Skin of body (tissue), 1 donor: ENCODE measurements around the gene GPSM1. TPM values are rescaled to one million over a fixed set of nuclear protein-coding genes. Genes with fewer than 3 reads are reported as not detected.

ENCODE experiments used
- total RNA-seq: library from RNA; depleted of rRNA; stranded (reverse); fragments of >200 nt; gene quantifications from one replicate; pipeline ENCODE4 v1.2.3, GENCODE V29; 2014

The GPSM1 gene
- total RNA-seq, 1 donor from 2014 or later: 18.6 TPM

Other genes starting within 250 kb of the GPSM1 start
- gene NACC2, start 232.2 kb upstream of the GPSM1 start, total RNA-seq: 2.9 TPM
- 13.9 TPM for gene TMEM250, start 208.7 kb upstream of the GPSM1 start, total RNA-seq
- 0.10 TPM for gene LHX3, start 122.4 kb upstream of the GPSM1 start, total RNA-seq
- gene QSOX2, start 81.7 kb upstream of the GPSM1 start, total RNA-seq: 7.8 TPM
- gene CCDC187, start 23.4 kb upstream of the GPSM1 start, total RNA-seq: 0.10 TPM
- gene DNLZ, start 36.2 kb downstream of the GPSM1 start, total RNA-seq: 5.1 TPM
- gene CARD9, start 46.1 kb downstream of the GPSM1 start, total RNA-seq: 3.0 TPM
- gene SNAPC4, start 72.6 kb downstream of the GPSM1 start, total RNA-seq: 5.7 TPM
- 21.4 TPM for gene ENTR1, start 83.1 kb downstream of the GPSM1 start, total RNA-seq
- 26.2 TPM for gene PMPCA, start 83.1 kb downstream of the GPSM1 start, total RNA-seq
- 4.8 TPM for gene INPP5E, start 112.3 kb downstream of the GPSM1 start, total RNA-seq
- gene SEC16A, start 155.5 kb downstream of the GPSM1 start, total RNA-seq: 26.5 TPM
- 47.7 TPM for gene NOTCH1, start 218.5 kb downstream of the GPSM1 start, total RNA-seq